Suprapubic skin (tissue), 4 donors: ENCODE data around the gene GCM1.

Experiments
- CTCF ChIP-seq, 2 donors: fragments of 200-600 bp in 1 of 2; fragments of 450-650 bp in 1 of 2; sonication (generic) in 1 of 2; IDR thresholded peaks; one replicate each; pipeline ENCODE4 v1.5.1; 2016 to 2019; ENCODE audit warnings: antibody characterized with exemption in 2 of 2, mild to moderate bottlenecking in 1 of 2, moderate library complexity in 1 of 2
- POLR2A ChIP-seq, 2 donors: fragments of 450-650 bp; IDR thresholded peaks; one replicate each; pipeline ENCODE4 v1.6.1; 2017; ENCODE audit warnings: antibody characterized with exemption in 2 of 2, mild to moderate bottlenecking in 2 of 2, moderate library complexity in 2 of 2
- POLR2AphosphoS5 ChIP-seq, 3 donors: sonication (generic); formaldehyde crosslinking; IDR thresholded peaks; one replicate each; pipeline ENCODE4 v1.6.1; 2017; ENCODE audit warnings: antibody characterized with exemption in 3 of 3

GRCh38 chr6:53095270-53095669 is 53.4 kb downstream of the GCM1 start:
- TF ChIP-seq CTCF (IDR thresholded peaks at IDR 0.05) (no peak), POLR2A (IDR thresholded peaks at IDR 0.05) (no peak), POLR2AphosphoS5 (IDR thresholded peaks at IDR 0.05) (no peak)
